ENCODE measurements around the gene UBR1. TPM values are rescaled to one million over a fixed set of nuclear protein-coding genes. Genes with fewer than 3 reads are reported as not detected.

Gene UBR1
- polyA plus RNA-seq, 2 of the 4 experiments (the other 2 are of a cell fraction) = 5.8 to 10.5 TPM

DNA sequence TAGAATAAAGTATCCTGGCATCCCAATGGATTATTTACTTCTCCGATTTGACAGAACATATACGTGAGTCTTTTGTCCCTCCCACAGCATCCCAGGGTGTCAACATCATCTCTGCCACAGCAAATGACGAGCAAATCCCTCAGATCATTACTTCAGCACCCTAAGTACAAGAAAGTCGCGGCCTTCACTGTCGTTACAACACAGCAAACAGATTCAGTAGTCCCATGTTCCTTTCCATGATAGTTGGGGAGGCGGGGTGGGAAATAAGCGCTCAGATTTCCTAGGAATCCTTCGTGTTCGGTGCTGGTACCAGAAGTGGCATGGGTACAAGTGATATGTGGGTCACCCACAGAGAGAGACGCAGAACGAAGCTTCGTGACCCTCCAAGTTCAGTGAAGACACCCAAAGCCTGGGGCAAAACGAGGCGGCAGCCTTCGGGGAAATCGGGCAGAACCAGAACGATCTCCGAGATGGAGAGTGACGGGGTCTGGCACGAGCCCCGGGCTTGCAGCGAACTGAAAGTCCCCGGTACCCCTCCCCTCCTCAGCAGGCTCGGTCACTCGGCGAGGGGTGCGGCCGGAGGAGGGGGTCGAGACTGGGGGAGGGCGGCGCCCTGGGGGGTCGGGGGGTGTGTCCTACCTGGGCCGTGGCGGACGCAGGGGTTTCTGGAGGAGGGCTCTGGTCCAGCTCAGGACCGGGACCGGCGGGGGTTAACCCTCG, 185.9 kb downstream of the UBR1 start:
- ChIA-PET POLR2A (no interaction called here), CTCF (no interaction called here)
- peak; percentile 35 to 40 for ATAC-seq
- H3K9me3 ChIP-seq = no peaks in the 10 kb centered on the region
- DNase-seq (ENCODE audit: low read depth in 1 of 2, low spot score in 1 of 2) = peak in 1 of 2 experiments; percentile 17
- H3K4me1 ChIP-seq = peaks cover 27% of the 10 kb centered on the region; the same call in 2 of the 3 replicates
- peak overlapping the region; percentile 90 for H3K4me3 ChIP-seq
- TF ChIP-seq FOXS1 (CRISPR knock-in tag; IDR thresholded peaks at IDR 0.05) = no peak
- TF ChIP-seq, protein P1, sequence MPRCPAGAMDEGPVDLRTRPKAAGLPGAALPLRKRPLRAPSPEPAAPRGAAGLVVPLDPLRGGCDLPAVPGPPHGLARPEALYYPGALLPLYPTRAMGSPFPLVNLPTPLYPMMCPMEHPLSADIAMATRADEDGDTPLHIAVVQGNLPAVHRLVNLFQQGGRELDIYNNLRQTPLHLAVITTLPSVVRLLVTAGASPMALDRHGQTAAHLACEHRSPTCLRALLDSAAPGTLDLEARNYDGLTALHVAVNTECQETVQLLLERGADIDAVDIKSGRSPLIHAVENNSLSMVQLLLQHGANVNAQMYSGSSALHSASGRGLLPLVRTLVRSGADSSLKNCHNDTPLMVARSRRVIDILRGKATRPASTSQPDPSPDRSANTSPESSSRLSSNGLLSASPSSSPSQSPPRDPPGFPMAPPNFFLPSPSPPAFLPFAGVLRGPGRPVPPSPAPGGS (IDR thresholded peaks at IDR 0.05) = no peak
- TF ChIP-seq, protein P2, sequence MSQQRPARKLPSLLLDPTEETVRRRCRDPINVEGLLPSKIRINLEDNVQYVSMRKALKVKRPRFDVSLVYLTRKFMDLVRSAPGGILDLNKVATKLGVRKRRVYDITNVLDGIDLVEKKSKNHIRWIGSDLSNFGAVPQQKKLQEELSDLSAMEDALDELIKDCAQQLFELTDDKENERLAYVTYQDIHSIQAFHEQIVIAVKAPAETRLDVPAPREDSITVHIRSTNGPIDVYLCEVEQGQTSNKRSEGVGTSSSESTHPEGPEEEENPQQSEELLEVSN (IDR thresholded peaks at IDR 0.05; ENCODE audit: borderline replicate concordance, low read depth) = no peak
- peak overlapping the region; percentile 86 to 93 for H3K27ac ChIP-seq
- FAIRE-seq = no peak
- WGBS (ENCODE audit: missing lambda C conversion rate) = under 1% methylated on average over 19 of the region's 40 CpGs
- peak overlapping the region; percentile 94 for H3K4me2 ChIP-seq

DNA sequence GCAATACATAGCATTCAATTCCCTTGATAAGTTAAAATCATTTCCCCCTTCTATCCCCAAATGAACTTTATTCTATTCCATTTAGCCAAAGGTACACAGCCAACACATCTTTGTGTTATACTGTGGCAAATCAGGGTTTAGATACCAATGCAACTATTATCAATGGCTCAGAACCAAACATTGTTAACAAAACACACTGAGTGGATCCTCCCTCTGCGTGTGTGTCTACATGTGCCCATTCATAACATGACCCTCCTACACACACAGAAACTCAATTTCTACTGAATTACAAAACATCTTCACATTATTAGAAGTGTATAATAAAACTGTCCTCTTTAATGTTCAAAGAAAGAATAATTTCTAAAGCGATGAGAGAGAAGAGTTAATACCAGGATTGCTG, 186.5 kb downstream of the UBR1 start:
- no peak for FAIRE-seq
- CTCF ChIA-PET = no interaction called here

DNA sequence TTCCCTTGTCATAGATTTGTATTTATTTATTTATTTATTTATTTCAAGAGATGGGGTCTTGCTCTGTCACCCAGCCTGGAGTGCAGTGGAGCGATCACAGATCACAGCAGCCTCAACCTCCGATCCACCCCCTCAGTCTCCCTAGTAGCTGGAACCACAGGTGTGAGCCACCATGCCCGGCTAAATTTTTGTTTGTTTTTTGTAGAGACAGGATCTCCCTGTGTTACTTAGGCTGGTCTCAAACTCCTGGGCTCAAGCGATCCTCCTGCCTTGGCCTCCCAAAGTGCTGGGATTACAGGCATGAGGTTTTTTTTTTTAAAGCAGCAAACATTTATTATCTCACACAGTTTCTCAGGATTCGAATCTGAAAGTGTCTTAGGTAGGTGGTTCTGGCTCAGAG, 187.8 kb downstream of the UBR1 start:
- peak overlapping the region; percentile 94; the same call in 2 of the 3 replicates for H3K4me2 ChIP-seq
- peaks cover 27% of the 10 kb centered on the region; the same call in 2 of the 3 replicates for H3K4me1 ChIP-seq
- no peak for TF ChIP-seq RAD21 (conservative IDR thresholded peaks at IDR 0.05 in 1 of 2, IDR thresholded peaks at IDR 0.05 in 1 of 2)
- no peak for TF ChIP-seq POLR2AphosphoS2 (conservative IDR thresholded peaks at IDR 0.05; ENCODE audit: low read length)
- TF ChIP-seq, protein P3, sequence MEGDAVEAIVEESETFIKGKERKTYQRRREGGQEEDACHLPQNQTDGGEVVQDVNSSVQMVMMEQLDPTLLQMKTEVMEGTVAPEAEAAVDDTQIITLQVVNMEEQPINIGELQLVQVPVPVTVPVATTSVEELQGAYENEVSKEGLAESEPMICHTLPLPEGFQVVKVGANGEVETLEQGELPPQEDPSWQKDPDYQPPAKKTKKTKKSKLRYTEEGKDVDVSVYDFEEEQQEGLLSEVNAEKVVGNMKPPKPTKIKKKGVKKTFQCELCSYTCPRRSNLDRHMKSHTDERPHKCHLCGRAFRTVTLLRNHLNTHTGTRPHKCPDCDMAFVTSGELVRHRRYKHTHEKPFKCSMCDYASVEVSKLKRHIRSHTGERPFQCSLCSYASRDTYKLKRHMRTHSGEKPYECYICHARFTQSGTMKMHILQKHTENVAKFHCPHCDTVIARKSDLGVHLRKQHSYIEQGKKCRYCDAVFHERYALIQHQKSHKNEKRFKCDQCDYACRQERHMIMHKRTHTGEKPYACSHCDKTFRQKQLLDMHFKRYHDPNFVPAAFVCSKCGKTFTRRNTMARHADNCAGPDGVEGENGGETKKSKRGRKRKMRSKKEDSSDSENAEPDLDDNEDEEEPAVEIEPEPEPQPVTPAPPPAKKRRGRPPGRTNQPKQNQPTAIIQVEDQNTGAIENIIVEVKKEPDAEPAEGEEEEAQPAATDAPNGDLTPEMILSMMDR (IDR thresholded peaks at IDR 0.05) = no peak
- TF ChIP-seq ZNF302 (CRISPR knock-in tag; IDR thresholded peaks at IDR 0.05) = no peak
- no peak for TF ChIP-seq EHF (CRISPR knock-in tag; IDR thresholded peaks at IDR 0.05)
- TF ChIP-seq CHD4 (IDR thresholded peaks at IDR 0.05; ENCODE audit: borderline replicate concordance) = no peak
- no peak for TF ChIP-seq EHMT2 (IDR thresholded peaks at IDR 0.05; ENCODE audit: low read depth)
- TF ChIP-seq, protein P4, sequence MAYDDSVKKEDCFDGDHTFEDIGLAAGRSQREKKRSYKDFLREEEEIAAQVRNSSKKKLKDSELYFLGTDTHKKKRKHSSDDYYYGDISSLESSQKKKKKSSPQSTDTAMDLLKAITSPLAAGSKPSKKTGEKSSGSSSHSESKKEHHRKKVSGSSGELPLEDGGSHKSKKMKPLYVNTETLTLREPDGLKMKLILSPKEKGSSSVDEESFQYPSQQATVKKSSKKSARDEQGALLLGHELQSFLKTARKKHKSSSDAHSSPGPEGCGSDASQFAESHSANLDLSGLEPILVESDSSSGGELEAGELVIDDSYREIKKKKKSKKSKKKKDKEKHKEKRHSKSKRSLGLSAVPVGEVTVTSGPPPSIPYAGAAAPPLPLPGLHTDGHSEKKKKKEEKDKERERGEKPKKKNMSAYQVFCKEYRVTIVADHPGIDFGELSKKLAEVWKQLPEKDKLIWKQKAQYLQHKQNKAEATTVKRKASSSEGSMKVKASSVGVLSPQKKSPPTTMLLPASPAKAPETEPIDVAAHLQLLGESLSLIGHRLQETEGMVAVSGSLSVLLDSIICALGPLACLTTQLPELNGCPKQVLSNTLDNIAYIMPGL (CRISPR knock-in tag; IDR thresholded peaks at IDR 0.05; ENCODE audit: borderline replicate concordance) = no peak
- no peak for TF ChIP-seq CEBPB (IDR thresholded peaks at IDR 0.05)
- TF ChIP-seq RFX5 (IDR thresholded peaks at IDR 0.05) = no peak
- TF ChIP-seq JUN (IDR thresholded peaks at IDR 0.05) = no peak
- TF ChIP-seq HOXB5 (CRISPR knock-in tag; IDR thresholded peaks at IDR 0.05) = no peak
- TF ChIP-seq MAZ (IDR thresholded peaks at IDR 0.05; ENCODE audit: borderline replicate concordance, low read depth, low read length) = no peak
- TF ChIP-seq TP53 (CRISPR knock-in tag; IDR thresholded peaks at IDR 0.05) = no peak
- TF ChIP-seq, protein P5, sequence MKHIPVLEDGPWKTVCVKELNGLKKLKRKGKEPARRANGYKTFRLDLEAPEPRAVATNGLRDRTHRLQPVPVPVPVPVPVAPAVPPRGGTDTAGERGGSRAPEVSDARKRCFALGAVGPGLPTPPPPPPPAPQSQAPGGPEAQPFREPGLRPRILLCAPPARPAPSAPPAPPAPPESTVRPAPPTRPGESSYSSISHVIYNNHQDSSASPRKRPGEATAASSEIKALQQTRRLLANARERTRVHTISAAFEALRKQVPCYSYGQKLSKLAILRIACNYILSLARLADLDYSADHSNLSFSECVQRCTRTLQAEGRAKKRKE (CRISPR knock-in tag; IDR thresholded peaks at IDR 0.05; ENCODE audit: low read depth) = no peak
- ChIA-PET POLR2A (no interaction called here), CTCF (interaction anchor here (1.2 kb wide), 1 partner anchor 117 kb away, joined by 4 read pairs; no protein-coding TSS in a partner anchor)
- ATAC-seq (no peak), FAIRE-seq (no peak), DNase-seq (ENCODE audit: low read depth in 1 of 2, low spot score in 1 of 2) (no peak)
- WGBS (ENCODE audit: missing lambda C conversion rate) = 76% methylated on average over 5 of the region's 5 CpGs
- no peaks in the 10 kb centered on the region for H3K9me3 ChIP-seq
- H3K4me3 ChIP-seq = no peak overlapping the region
- no peak overlapping the region for H3K27ac ChIP-seq

More for the DNA sequence above, 186.5 kb downstream of the UBR1 start:
- DNase-seq (ENCODE audit: low read depth in 1 of 2, low spot score in 1 of 2) = no peak
- Histone ChIP-seq H3K9me3 (no peaks in the 10 kb centered on the region), H3K4me1 (peaks cover 27% of the 10 kb centered on the region; the same call in 2 of the 3 replicates), H3K4me2 (peak overlapping the region; percentile 94), H3K4me3 (peak overlapping the region; percentile 90), H3K27ac (no peak overlapping the region)
- 59% methylated on average over 2 of the region's 2 CpGs for WGBS (ENCODE audit: missing lambda C conversion rate)
- TF ChIP-seq NPAS2 (CRISPR knock-in tag; IDR thresholded peaks at IDR 0.05; ENCODE audit: borderline replicate concordance) = no peak
- TF ChIP-seq RARB (CRISPR knock-in tag; IDR thresholded peaks at IDR 0.05) = no peak
- TF ChIP-seq POLR2AphosphoS2 (conservative IDR thresholded peaks at IDR 0.05; ENCODE audit: low read length) = no peak
- no peak for TF ChIP-seq HEYL (CRISPR knock-in tag; IDR thresholded peaks at IDR 0.05)
- TF ChIP-seq, protein P6, sequence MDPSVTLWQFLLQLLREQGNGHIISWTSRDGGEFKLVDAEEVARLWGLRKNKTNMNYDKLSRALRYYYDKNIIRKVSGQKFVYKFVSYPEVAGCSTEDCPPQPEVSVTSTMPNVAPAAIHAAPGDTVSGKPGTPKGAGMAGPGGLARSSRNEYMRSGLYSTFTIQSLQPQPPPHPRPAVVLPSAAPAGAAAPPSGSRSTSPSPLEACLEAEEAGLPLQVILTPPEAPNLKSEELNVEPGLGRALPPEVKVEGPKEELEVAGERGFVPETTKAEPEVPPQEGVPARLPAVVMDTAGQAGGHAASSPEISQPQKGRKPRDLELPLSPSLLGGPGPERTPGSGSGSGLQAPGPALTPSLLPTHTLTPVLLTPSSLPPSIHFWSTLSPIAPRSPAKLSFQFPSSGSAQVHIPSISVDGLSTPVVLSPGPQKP (IDR thresholded peaks at IDR 0.05; ENCODE audit: low read depth, low read length) = no peak
- TF ChIP-seq, protein P1 (IDR thresholded peaks at IDR 0.05) = no peak
- TF ChIP-seq KDM5A (IDR thresholded peaks at IDR 0.05) = no peak
- no peak for TF ChIP-seq TFCP2L1 (CRISPR knock-in tag; IDR thresholded peaks at IDR 0.05)
- POLR2A ChIA-PET = no interaction called here
- ATAC-seq = no peak
